GM18861 (cell line): Measurements from ENCODE around the gene GABRB2.

Source experiments
- ATAC-seq: cut with Tn5 transposase; IDR thresholded peaks from one replicate; pipeline ENCODE4 v1.9.1; 2021; ENCODE audit not compliant: unreplicated experiment

Gene GABRB2

DNA sequence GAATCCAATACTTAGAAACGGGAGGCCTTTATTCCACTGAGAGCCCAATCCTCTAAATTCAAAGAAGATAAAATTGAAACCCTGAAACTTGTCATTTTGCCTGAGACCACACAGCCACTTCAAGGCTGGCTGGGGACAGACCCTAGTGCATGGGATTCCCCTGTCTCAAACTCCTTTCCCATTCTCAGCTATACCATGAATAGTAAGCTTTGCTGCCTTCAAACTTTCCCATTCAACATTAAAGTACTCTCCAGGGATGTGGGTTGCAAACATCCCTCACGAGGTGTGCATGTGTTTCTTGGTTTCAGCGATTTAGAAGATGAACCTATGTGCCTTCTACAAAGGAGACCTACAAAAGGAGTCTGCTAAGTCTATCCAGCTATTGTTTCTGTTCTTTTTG, 64.6 kb downstream of the GABRB2 start:
- ATAC-seq = peak; percentile 42

DNA sequence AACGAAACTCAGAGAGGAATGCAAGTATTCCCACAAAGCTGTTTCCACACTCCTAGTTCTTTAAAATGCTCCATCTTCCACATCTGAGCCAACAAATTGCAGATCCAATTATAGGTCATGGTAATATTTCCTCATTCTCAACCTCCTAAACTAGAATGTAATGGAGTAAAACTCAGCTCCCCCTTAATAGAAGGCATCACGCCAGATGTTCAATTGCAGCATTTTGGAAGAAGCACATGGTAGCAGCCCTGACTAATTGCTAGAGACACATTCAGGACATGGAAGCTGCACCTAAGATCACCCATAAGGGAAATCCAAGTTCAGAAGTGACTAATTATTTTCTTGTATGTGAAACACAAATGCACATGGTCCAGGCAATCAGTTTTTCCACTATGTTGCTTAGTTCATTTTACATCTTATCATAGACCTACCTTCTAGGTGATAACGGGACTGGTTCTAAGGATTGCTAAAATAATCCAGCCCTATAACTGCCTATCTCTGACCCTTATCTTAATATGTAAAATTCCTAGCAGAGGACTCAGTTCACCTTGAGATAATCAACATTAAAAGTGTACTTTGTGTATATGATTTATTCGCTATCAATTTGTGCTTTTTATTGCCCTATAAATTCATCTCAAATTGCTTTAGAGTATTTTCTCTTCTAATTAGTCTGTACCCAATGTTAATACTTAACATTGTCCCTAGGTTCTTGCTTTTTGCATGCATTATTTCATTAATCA, 75.1 kb downstream of the GABRB2 start:
- ATAC-seq = no peak

DNA sequence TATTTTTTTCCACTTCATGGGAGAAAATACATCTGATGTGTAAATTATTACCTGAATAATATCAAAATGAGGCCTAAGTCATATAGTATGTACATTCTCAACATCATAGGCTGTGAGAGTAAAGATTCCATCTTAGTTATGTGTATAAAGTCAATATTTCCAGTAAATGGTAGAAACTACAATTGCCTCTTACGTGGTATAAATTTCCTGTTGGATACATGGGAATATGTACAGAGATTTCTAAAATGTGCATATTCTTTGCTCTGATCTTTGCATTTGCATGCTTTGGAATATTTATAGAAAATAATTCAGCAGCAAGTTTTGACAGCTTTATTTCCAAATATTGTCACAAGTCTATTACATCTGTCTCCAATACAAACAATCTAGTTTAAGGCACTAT, 78.8 kb downstream of the GABRB2 start:
- no peak for ATAC-seq

- ATAC-seq = no peak
Measured at GRCh38 chr5:161460741-161461140, 85.8 kb downstream of the GABRB2 start.

DNA sequence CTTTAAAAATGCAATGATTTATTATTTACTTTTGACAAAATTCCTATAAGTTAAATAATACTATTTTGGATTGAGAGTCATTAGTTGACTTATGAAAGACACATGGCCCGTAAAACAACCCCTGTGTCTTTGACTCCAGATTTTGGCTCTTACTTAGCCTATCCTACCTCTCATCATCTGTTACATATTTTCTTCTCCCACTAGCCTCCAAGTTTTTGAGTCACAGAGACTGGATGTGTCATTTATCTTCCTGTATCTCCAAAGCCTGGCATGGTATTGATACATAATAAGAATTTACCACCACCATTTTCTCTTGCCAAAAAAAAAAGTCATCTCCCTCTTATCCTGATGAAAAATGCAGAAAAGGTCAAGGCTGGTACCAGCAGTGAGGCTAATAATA, 99.9 kb downstream of the GABRB2 start:
- no peak for ATAC-seq

- ATAC-seq = no peak
Measured at GRCh38 chr5:161442471-161442870, 104.1 kb downstream of the GABRB2 start.

DNA sequence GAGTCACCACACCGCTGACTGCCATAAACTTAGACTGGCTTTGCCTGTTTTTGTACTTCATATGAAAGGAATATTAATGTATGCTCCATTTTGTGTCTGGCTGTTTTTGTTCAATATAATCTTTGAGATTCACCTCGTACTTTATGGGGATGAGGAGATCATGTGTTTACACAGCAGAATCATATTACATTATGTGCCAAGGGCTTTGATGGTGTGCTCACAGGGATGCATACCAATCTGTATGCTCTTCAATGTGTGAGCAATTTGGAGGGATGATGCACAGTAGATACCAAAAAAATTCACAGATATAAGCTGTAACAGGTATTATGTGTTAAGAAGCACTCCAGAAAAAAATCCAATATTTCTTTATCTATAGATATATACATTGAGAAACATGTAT, 113.7 kb downstream of the GABRB2 start:
- ATAC-seq = no peak

- ATAC-seq = no peak
Measured at GRCh38 chr5:161431963-161432362, 114.6 kb downstream of the GABRB2 start.

DNA sequence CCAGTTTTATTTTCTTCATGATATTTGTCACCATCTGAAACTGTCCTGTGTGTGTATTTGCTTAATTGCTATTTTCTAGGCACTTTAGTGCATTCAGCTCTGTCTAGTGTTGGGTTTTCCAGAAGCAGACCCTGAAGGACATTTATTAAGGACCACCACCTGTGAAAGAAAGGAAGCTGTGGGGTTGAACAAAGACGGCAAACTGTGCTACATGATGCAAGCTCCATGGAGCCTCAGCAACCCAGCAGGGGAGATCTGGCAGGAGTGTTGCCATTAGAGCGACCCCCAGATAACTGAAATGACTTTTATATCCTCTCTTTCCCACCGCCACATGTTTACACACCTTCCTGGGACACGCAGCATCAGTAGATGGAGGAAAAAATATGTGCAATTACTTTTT, 125.5 kb downstream of the GABRB2 start:
- no peak for ATAC-seq

- ATAC-seq = no peak
Measured at GRCh38 chr5:161420521-161420920, 126.0 kb downstream of the GABRB2 start.

DNA sequence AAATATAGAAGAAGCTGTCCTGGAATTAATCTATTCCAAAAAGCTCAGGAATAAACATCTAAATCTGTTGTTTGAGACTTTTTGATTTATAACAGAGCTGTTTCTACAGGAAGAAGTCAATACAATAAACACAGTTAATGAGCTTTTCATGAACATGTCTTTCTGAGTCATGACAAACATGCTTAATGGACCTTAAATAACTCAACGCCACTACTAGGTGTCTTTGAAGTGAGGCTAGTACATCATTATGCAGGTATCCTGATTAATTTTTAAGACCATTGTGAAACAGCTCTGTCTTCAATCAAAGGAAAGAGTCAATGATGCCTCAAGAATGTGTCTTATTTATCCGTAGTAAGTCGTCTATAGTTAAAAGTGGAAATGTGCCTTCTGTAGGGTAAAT, 131.6 kb downstream of the GABRB2 start:
- ATAC-seq = no peak

DNA sequence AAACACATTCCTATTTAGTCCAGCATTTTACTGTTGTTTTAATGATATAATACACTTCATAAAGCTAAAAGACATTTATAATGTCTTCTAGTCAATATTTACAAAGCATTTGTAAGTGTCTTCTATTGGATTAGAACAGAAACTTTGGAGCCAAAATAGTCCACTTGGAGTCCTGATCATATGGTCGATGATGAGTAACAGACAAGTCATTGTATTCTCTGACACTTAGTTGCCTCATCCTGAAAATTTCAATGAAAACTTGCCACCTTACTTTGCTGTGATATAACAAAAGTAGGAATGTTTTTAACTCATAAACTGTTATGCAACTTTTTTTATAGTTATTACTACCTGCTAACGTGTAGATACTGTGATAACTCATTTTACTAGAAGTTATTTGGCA, 132.5 kb downstream of the GABRB2 start:
- ATAC-seq = no peak

DNA sequence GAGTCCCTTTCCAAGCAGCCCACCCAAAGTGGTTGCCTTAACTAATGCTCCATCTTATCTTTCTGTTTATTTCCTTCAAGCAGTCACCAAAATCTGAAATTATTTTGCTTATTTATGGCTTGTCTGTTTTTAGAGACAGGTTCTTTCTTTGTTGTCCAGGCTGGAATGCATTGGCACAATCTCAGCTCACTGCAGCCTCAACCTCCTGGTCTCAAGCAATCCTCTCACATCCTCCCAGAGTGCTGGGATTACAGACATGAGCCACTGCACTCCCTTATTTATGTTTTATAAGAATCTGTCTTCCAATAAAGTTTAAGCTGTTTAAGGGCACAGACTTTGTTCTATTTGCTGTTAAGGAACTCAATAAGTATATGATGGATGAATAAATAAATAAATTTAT, 133.7 kb downstream of the GABRB2 start:
- no peak for ATAC-seq

- no peak for ATAC-seq
Measured at GRCh38 chr5:161411156-161411555, 135.4 kb downstream of the GABRB2 start.

DNA sequence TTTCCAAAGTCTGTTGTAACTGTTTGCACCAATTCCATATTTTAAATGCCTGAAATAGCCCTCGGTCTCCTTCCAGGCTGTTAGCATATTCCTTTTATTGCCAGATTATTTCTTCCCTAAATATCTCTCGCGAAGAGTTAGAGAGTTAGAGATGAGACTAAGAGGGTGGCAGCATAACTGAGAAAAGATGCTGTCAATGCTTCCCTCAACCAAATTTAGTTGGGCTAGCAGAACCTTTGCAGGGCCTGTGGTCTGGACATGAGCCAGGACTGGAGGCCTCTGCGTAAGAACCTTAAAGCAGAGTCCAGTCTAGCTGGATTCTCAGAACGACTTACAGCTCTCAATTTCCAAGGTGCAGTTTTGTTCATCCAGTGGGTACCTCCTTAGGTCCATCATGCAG, 135.9 kb downstream of the GABRB2 start:
- ATAC-seq = no peak

- no peak for ATAC-seq
Measured at GRCh38 chr5:161409471-161409870, 137.1 kb downstream of the GABRB2 start.

GRCh38 chr5:161406880-161407279, 139.6 kb downstream of the GABRB2 start:
- ATAC-seq = no peak

DNA sequence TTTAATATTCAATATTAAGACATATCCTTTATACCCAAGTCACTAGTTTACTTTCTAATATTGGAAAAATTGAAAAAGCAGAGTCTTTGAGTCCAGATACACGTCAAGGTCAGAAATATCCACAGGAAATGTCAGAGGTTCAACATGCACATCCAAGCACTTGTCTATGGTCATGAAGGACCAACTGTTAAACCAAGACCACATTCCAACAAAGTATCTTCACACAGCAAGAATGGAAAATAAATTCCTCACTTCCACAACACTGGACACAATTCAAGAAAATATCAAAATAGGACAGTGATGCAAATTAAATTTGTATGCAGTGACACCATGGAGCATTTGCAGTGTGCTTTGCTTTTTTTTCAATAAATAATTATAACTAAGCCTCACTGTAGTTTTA, 142.5 kb downstream of the GABRB2 start:
- ATAC-seq = no peak

DNA sequence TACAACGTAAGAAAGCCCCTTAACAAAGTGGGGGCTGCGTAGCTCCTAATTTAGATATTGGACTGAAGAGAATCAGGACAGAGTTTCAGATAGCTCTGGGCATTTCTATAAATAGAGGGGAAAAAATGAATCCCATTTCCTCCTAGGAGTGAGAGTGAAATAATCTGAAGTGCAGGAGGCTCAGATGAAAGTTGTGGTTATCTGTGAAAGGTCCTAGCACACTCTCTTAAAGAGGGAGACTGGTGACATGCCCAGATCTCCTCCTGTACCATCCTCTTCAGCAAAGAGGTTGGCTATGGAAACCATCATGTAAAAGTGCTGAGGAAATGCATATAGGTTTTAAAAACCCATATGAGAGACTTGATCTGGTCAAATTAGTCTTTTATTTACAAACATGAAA, 143.4 kb downstream of the GABRB2 start:
- ATAC-seq = no peak

GRCh38 chr5:161400583-161400982, 145.9 kb downstream of the GABRB2 start:
- ATAC-seq = no peak

DNA sequence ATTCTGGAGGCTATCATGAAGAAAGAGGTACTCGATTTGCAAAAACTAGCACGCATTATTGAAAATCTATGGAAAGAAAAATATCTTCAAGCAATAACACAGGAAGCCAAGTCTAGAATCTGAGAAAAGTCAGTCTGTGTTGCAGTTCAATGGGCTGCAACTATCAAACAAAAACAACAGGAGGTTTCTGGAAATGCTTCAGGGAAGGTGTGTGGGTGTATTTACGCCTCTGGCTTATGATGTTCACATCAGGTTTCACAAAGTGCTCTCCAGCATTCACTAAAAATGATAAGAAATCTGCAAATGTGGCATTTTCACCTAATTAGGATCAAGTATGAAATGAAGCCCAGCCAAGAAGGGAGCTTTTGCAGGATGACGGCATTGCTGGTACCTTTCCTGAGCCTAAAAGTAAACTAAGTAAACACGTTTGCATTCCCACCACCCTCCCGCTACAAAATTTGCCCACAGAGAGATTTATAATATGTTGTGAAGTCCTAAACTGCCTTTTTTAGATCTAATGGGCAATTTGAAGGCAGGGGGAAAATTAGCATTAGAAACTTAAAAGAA, 146.4 kb downstream of the GABRB2 start:
- no peak for ATAC-seq

DNA sequence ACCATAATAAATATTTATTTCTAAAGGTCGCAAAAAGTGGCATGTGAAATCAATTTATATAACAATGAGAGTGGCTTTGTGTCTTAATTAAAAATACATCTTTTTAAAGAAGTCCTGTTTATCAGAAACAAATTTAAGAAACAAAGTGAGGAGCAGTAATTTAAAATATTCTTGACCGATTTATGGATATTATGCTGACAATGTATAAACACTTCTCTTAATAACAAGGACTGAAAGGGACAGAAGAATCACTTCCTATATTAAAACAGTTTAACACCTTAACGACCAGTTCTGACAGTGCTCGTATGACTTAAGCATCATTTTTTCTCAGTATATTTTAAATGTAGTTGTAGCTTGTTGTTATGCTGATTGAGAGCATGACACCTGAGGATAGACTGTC, 149.1 kb downstream of the GABRB2 start:
- ATAC-seq = no peak

GRCh38 chr5:161396171-161396570, 150.4 kb downstream of the GABRB2 start:
- no peak for ATAC-seq
